Activated CD4-positive, alpha-beta T cell treated with anti-CD3 and anti-CD28 coated beads, Interleukin-2, amount 50 U/mL, for 16 hours (primary cell): ENCODE results near the gene NEK9.
"Not testable (repeated sequence)": the region's sequence is repeated elsewhere in the genome, so short reads cannot be mapped to it uniquely, and the experiment has no call there.

Experiments used
- DNase-seq: peaks from one replicate; pipeline ENCODE4 v3.0.0-alpha.2; 2020

The NEK9 gene

DNA sequence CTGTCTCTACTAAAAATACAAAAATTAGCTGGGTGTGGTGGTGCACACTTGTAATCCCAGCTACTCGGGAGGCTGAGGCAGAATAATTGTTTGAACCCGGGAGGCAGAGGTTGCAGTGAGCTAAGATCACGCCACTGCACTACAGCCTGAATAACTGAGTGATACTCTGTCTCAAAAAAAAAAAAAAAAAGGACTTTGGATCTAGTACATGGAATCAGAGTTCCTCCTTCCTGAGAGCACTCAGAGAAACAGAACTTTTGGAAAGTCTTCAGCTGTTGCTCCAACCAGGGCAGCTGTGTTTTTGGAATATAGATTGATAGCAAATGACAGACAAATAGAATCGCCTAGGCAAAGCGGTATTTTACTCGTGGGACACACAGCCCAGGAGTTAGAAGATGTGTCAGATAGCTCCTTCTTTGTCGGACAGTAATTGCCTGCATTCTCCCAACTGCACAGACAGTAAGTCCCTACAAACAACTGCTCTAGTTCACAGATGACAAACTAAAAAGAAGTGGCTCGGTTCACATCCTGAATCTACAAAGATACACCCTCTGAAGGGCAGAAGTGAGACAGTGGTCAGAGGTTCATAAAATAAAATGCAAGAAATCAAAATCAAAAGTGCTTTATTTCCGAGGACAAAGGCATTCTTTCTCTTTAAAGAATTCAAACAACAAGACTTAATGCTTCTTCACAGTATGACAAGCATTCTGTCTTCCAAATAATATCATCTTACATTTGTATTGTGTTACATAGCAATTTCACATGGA lies 17.1 kb upstream of the NEK9 start:
- DNase-seq = no peak

DNA sequence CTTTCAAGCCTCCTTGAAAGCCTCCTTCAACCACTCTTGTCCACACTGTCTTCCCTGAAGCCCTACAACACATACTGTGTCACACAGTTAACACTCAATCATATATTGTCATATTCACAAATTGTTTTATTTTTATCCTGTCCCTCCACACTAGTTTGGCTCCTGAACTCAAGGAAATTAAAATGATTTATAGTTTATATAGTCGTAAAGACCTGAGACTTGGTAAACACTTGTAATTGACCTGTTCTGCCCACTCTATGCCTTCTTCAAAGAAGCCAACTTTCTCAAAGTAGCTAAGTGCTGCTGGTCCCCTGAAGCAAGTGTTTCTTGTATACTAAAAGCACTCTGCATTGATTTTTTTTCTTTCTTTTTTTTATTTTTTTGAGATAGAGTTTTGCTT lies 15.6 kb upstream of the NEK9 start:
- DNase-seq = no peak

DNA sequence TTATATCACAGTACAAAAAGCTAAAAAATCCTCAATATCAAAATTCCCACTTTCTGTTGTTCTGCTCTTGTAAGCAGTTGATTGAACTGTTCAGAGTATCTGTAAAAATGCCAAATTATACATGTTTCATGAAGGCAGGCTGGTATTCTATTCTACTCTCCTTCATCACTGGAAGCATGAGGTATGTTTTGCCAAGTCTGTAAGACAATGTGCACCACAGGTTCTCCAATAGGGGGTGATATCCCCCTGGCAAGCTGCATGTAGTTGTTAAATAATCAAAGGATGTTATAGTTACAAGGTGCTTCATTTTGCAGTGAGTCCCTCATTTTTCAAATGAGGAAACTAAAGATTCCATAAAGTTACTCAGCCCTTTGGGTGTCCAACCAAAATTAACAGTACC lies 15.1 kb upstream of the NEK9 start:
- no peak for DNase-seq

DNA sequence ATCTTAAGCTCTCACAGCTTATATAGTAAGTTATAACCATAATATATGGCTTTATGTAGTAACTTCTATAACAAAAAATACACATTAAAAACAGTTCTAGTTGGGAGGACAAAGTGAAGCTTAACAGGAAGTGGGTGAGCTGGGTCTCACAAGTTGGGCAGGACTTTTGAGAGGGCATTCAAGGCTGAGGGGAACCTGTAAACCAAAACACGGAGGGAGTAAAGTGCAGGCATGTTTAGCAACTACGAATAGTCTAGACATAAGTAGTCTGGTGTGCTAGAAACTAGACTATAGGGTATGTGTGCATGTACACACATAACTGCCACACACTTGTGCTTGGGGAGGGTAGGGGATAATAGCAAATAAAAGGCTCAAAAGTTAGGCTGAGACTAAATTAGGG lies 14.2 kb upstream of the NEK9 start:
- DNase-seq = no peak

DNA sequence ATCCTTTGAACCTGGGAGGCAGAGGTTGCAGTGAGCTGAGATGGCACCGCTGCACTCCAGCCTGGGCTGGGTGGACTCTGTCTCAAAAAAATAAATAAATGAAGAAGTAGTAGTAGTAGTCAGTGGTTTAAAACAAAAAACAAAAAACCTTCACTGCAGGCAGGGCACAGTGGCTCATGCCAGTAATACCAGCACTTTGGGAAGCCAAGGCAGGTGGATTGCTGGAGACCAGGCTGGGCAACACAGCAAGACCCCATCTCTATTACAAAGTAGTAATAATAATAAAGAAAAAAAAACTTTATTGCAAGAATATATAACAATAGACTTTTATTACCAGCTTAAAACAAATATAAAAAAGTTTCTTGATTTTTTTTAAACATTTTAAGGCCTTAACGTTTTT lies 13.8 kb upstream of the NEK9 start:
- no peak for DNase-seq

DNA sequence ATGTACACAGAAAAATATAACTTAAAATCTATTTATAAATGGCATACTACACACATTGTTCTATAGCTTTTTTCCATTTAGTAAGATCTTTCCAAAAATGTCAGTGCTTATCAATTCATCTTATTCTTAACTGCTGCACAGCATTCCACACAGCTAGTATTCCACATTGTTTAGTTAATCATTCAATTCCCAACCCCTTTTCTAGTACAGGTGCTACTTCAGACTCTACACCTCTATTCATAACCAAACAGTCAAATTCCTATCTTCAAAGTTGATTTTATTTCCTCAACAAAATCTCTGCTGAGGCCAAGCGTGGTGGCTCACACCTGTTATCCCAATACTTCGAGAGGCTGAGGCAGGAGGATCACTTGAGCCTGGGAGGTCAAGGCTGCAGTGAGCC lies 12.3 kb upstream of the NEK9 start:
- DNase-seq = no peak

DNA sequence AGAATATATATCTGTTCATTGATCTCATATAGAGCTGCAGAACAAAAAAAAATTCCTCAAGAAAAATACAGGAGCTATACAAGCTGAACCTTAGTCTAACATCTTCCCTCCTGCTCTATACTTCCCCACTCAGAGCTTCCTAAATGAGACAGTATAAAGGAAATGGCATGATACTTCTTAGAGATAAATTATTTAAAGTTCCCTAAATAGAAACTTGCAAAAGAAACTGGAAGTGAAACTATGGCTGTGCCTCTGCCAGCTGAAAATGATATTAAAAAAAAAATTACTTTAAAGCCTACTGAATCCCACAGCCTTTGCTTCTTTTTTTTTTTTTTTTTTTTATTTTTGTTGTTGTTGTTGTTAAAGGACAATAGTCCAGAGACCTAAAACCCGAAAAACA lies 11.6 kb upstream of the NEK9 start:
- no peak for DNase-seq

DNA sequence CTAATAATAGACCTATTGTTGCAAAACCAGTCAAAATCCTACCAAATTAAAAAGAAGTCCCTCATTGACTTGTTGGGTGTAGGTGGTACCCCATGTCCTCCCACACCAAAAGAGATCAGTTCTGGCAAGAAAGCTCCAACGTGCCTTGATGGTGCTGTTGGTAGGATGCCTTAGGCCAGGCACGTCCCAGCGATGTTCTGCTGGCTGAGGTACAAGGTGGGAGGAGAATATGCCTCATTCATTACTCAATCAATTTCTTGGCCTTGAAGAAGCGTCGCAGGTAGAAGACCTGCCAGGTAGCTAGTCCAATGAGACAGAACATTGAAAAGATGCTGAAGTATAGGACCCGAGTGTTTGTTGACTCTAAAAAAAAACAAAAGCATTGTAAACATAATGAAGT lies 7.8 kb upstream of the NEK9 start:
- no peak for DNase-seq

DNA sequence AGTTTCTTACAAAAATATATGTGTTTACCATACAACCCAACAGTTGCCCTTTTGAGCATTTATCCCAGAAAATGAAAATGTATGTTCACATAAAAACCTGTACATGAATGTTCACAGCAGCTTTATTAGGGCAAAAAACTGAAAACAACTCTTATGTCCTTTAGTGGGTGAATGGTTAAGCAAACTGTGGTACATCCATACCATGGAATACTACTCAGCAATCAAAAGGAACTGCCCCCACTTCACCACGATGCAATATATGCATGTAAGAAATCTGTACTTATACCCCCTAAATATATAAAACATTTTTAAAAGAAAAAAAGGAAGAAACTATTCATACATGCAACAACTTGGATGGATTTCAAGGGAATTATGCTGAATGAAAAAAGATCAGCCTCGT lies 6.7 kb upstream of the NEK9 start:
- no peak for DNase-seq

DNA sequence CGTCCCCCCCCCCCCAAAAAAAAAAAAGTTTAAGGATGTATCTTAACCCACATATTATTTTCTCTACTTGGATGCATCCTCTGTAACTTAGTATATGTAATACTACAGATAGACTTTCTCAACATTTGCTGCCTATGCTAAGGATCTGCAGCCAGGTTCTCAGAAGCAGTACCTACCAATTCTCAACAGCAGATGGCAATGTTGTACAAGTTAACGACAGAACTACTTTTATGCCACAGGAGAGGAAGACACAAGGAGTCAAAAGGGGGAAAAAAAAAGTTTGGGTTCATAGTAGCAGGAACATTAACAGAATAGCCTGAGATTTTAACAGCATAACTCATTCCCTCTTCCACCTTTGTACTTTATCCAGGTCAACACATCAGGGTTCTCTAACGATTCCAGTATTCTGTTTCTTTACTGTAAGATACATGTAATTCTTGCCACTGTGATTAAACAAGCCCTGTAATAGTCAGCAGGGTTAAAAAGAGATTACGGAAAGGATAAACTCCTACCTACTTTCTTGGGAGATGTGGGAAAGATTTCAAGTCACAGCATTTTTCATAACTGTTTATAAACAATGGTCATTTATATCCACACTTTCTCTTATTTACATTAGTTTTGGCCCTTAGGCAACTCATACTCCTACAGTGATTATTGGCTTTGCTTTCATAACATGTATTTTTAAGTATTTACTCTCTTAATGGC lies 5.7 kb upstream of the NEK9 start:
- peak; percentile 80 for DNase-seq

DNA sequence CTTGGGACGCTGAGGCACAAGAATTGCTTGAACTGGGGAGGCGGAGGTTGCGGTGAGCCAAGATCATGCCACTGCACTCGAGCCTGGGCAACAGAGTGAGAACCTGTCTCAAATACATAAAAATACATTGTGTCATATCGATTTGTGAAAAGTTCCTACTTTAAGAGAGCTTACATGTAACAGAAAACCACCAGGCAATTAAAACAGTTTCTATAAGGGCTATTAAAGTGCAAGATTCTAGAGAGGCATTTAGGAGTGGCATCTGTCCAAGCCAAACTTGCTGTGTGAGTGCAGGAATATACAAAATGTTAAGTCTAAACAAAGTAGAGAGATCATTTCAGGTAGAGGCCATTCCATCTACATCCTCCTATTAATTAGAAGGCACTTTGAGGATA lies 1.7 kb upstream of the NEK9 start:
- no peak for DNase-seq

DNA sequence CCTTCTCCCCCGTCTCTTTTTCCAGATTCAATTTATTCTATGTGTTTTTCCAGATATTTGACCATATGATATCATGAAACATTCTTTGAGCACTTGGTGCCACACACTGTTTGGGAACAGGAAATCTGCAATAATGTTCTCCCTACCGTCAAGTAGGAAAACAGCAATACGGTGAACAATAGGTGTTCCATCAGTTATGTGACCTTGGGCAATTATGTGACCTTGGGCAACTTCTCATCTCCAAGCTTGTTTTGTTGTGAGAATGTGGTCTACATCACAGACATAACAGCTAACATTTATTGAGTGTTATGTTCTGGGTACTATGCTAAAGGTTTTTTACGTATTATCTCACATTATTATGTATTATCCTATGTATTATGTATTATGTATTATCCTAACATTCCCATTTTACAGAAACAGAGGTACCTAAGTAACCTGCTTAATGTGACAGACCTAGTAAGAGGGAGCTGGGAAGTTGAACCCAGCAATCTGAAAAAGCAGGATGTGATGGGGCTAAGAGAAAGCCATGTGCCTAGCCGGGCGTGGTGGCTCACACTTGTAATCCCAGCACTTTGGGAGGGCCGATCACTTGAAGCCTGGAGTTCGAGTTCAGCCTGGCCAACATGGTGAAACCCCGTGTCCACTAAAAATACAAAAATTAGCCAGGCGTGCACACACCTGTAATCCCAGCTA lies 1.2 kb upstream of the NEK9 start:
- no peak for DNase-seq

DNA sequence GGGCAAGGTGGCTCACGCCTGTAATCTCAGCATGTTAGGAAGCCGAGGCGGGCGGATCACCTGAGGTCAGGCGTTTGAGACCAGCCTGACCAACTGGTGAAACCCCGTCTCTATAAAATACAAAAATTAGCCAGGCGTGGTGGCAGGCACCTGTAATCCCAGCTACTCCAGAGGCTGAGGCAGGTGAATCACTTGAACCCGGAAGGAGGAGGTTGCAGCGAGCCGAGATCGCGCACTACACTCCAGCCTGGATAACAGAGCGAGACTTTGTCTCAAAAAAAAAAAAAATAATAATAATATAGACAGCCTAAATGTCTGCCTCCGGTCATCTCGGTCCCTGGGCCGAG lies 599 bp upstream of the NEK9 start:
- not testable (repeated sequence) for DNase-seq

DNA sequence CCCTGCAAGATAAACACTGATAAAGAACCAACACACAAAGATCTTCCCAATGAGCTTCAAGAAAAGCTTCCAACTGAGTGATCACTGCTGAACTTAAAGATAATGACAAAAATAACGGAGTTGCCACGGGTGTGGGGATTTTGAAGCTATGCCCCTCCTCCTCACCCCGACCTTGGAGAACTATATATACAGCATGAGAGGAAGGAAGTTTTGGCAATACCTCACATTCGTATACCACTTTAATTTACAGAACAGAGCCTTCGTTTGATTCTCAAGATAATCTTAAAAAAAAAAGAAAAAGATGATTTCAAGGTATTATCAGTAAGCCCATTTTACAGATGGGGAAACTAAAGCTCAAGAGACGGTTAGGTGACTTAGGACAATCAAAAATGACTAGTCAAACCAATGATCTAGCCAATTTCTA lies 715 bp downstream of the NEK9 start:
- DNase-seq = no peak

DNA sequence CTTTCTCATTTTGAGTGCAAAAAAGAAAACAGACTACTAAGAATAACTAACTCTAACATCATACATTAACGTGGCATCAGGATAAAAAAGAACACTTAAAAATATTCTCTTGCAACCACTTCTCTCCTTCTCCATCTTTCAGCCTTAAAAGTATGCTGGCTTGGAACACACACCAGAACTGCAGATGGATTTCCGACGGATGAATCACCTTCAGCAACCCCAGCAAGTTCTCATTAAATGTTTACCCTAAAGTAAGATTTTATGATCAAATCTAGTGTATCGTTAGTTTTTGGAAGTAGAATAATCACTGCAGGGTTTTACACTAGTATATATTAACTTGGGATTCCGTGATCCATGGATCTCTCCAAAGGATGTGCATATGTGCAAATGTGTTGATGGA lies 1.2 kb downstream of the NEK9 start:
- DNase-seq = no peak

DNA sequence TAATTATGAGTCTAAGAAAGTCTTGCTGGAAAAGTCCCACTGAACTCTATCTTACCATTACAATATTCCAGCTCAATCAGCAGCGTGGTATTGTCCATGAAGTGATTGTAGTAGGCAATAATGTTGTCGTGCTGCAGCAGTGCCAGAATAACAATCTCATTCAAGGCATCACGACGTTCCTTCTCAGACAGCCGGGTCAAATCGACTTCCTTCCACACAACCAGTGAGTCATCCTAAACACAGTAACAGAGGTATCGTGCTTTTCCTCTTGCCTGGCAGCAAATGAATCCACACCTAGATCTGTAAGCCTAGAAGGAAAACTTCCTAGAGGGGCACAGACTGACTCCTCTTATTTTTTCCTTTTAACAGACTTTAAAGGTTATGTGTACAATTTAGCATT lies 2.9 kb downstream of the NEK9 start:
- DNase-seq = peak; percentile 56

DNA sequence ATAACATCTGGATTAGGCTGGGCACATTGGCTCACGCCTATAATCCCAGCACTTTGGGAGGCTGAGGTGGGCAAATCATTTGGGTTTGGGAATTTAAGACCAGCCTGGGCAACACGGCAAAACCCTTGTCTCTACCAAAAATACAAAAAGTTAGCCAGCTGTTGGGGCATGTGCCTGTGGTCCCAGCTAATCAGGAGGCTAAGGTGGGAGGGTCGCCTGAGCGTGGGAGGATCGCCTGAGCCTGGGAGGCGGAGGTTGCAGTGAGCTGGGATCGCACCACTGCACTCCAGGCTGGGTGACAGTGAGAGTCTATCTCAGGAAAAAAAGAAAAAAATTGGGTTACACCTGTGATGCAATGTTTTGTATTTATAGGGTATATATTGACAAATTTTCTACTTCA lies 5.3 kb downstream of the NEK9 start:
- no peak for DNase-seq

DNA sequence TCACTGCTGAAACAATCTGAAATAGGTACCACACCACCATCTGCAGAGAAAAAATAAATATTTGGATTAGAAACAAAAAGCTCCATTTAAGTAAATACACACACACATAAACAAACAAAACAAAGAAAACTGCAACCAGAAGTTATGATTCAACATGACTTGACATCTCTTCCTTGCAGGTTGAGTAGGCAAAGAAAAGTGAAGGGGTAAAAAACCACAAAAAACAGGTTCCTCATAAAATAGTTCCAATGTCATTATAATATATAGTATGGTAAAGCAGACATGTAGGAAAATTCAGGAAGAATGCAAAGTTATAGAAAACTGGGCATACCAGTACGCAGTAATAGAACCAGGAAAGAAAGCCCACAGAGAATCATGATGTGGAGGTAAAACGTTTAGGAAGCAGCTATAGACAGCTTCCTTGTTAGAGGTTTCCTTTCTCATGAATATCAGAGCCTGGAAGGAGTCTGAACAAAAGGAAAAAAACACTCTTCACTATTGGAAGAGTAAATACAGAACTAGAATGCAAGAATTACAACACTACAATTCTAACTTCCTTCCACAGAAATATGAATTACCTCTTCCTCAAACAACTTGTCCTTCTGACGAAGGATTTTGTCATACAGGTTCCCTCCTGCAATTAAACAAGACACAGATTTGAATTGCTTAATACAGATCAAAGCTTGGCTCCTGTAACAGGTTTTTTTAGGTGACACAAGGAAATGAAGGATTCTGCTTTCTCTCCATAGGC lies 6.1 kb downstream of the NEK9 start:
- no peak for DNase-seq

DNA sequence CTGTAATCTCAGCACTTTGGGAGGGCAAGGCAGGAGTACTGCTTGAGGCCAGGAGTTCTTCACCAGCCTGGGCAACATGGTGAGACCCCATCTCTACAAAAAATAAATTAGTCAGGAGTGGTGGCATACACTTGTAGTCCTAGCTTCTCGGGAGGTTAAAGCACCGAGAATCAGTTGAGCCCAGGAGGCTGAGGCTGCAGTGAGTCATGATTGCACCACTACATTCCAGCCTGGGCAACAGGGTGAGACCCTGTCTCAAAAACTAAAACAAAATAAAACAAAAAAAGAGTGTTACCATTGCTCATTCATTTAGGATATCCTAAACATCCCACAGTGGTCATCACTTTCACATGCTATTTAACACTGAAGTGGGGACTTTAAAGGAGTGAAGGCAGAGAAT lies 7.8 kb downstream of the NEK9 start:
- DNase-seq = no peak

DNA sequence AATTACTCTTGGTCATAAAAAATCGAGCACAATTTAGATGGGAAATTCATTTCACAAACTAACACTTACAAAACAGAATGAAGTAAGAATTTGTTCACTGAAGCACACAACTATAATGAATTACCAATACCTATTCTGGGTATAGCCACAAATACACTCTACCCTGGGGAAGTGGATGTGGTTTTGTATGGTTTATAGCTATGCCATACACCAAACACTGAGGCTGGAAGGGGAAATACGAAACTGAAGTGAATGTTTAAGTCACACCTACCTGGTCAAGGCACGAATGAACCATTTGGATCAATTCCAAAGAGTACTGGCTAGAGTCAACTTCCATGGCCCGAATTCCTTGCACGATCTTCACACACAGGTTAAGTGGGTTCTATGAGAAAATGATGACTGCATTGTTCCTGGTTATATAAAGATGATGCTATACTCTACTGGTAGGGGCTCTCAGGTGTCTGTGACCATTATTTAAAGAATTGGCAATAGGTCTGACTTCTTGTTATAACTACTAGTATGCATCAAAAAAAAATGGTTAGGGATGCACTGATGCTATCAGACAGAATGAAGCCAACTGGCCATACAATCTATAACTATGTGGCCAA lies 12.8 kb downstream of the NEK9 start:
- DNase-seq = no peak

DNA sequence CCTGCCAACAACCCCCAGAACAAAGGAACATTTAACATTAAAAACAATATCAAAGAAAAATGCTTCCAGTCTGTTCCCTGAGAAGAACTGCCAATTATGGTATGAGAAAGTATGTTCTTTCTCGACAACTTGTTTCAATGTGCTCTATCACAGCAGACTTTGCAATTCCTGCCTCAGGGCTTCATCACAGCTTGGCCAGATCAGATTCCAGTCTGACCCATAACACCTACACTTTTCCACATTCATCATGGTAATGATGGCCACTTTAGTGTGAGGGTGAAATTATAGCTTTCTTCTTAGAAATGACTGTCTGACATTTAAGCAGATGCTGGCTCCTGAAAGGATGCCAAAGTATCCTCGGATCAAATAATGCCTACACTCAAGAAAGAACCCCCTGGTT lies 17.0 kb downstream of the NEK9 start:
- DNase-seq = no peak

DNA sequence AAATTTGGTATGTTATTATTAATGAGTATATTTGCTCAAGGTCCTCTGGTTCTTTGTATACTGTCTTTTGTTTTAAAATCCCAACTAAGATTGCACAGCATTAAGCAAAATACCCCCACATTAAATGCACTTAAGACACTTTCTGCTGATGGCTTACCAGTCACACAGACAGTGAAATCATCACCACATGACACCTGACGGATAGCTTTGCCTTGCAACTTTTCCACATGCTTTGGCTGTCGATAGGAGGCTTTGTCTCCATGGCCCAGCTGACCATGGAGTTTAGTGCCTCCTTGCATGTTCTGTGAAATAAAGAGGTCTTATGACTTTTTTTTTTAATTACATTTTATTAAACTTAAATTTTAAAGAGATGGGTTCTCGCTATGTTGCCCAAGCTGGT lies 19.7 kb downstream of the NEK9 start:
- DNase-seq = no peak

DNA sequence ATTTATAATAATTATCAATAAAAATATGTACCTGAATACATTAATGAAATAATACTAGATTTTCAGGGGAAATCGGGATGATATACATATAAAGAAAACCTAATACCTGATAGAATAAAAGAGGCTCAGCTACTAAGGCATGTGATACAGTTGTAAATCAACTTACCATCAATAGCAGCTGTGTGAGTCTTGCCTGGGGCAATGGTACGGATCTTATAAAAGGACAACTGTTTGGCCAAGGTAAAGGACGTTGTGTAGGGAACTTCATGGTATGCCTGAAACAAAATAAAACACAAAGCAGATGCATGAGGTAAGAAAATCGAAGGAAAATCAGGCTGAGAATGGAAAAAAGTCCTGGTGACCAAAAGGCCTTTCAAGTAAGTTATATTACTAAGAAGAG lies 25.4 kb downstream of the NEK9 start:
- DNase-seq = no peak
